ENCODE results near the gene SUSD3.
"Not testable (repeated sequence)": the region's sequence is repeated elsewhere in the genome, so short reads cannot be mapped to it uniquely, and the experiment has no call there.

Gene SUSD3
- 4.9 to 49.0 (median 8.5) reads per million in 9 experiments for total RNA-seq

DNA sequence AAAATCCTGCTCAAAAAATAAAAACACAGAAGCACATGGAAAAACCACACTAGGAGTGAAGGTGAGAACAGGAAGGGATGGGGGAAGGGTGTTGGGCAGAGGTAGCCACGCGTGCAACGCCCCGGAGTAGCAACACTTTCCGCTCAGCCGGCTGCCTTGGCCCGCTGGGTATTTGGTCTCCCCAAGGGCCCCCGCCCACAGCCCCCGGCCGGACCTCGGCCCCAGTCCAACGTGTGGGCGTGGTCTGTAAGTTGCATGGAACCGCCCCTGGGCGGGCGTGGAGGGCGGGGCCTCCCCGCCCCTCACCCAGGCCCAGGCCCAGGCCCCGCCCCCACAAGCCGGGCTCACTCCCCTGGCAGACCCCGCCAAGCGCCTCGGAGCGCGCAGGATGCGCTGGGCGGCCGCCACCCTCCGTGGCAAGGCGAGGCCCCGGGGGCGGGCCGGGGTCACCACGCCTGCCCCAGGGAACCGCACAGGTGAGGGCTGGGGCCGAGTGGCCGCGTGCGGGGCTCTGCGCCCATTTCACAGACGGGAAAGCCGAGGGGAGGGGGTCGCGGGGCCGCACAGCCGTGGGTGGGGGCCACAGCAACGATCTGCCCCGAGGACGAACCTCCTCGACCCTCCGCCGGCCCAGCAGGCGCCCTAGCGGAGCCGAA lies at the start of gene SUSD3:
Gene SUSD3 (plus strand): TSS at position 347 of the 656 bp plus-strand sequence. CDS start 42 bp downstream, at position 389.
- peaks cover 3% of the 10 kb centered on the region for H3K36me3 Mint-ChIP-seq (ENCODE audit: insufficient read depth)
- peak within 1 kb of the TSS; percentile 90 to 97 for H3K27ac Mint-ChIP-seq
- no peaks in the 10 kb centered on the region for H3K9me3 Mint-ChIP-seq
- no peaks in the 10 kb centered on the region for H3K27me3 Mint-ChIP-seq
- ATAC-seq (replicated peaks) (peak; percentile 64), DNase-seq (peak; percentile 39 to 49 (median 47))
- peaks cover 50 to 60% of the 10 kb centered on the region in 2 donors for H3K4me1 Mint-ChIP-seq (ENCODE audit: low read depth in 2 of 2)
- H3K4me3 Mint-ChIP-seq, result peak within 1 kb of the TSS; percentile 89

DNA sequence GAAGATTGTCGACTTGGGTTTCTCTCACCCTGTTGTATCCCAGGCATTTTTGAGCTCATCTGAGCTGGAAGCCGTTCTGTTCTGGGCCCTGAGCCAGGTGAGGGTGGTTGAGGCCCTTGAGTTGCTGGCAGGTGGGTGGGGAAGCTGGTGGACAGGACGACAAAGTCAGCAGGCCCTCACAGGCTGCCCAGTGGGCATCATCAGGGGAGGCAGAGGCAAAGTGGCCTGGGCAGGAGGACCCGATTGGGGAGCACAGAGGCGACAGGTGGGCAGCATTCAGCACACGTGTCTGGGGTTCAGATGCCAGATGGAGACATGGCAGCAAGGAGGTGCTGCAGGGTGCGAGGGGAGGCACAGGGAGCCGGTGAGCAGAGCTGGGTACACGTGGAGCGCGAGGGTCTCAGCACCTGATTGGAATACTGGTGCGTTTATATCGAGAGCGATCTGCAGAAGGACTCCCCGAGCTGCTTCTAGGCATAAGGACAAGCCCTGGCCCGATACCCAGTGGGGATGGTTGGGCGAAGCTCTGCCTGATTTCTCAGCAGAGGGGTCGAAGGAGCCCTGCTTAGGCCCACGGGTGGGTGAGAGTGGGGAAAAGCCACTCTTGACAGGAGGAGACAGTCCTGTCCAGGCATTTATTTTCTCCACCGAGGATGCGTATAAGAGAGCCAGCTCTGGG lies 49.0 kb upstream of the SUSD3 start:
- ATAC-seq (replicated peaks) (no peak), DNase-seq (no peak)
- Mint-ChIP-seq H3K27me3 (no peaks in the 10 kb centered on the region), H3K36me3 (ENCODE audit: insufficient read depth) (peaks cover 91% of the 10 kb centered on the region), H3K4me1 (ENCODE audit: low read depth in 2 of 2) (peaks cover 7 to 15% of the 10 kb centered on the region in 2 donors), H3K9me3 (no peaks in the 10 kb centered on the region), H3K4me3 (no peak overlapping the region), H3K27ac (peak overlapping the region; percentile 87 to 88)

DNA sequence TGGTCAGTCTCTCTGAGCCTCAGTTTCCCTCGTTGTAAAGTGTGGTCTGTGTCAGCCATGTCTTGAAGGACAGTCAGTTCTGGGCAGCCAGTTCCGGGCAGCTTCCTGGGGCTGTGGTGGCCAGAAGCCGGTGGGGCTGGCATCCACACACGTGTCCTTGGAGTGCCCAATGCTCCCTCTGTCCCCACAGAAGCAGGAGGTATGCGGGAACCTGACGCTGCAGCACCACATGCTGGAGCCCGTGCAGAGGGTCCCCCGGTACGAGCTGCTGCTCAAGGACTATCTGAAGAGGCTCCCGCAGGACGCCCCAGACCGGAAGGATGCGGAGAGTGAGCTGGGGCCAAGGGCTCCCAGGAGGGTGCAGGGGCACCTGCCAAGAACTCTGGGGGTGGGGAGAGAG lies 48.4 kb upstream of the SUSD3 start:
- Mint-ChIP-seq H3K36me3 (ENCODE audit: insufficient read depth) (peaks cover 90% of the 10 kb centered on the region), H3K9me3 (no peaks in the 10 kb centered on the region), H3K27me3 (no peaks in the 10 kb centered on the region), H3K4me3 (no peak overlapping the region), H3K27ac (peak overlapping the region; percentile 87 to 88), H3K4me1 (ENCODE audit: low read depth in 2 of 2) (peaks cover 6 to 14% of the 10 kb centered on the region in 2 donors)
- DNase-seq, result no peak
- no peak for ATAC-seq (replicated peaks)

DNA sequence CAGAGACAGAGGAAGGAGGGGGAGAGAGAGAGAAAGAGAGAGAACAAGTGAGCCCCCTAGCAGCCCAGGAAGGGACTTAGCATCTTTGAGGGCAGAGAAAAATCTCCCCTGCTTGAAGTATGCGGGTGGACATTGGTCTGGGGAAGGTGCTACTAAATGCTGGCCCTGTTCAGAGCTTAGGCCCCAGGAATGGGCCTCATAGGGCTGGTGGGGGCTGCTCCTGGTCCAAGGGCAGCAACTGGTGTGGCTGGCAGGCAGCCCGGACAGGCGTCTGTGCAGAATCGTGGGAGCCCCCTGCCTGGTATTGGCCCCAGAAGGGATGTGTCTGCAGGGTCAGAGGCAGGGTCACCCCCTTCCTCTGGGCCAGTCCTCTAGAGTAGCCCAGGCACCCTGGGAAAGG lies 47.8 kb upstream of the SUSD3 start:
- H3K27ac Mint-ChIP-seq, result peak overlapping the region; percentile 87 to 88
- peaks cover 90% of the 10 kb centered on the region for H3K36me3 Mint-ChIP-seq (ENCODE audit: insufficient read depth)

DNA sequence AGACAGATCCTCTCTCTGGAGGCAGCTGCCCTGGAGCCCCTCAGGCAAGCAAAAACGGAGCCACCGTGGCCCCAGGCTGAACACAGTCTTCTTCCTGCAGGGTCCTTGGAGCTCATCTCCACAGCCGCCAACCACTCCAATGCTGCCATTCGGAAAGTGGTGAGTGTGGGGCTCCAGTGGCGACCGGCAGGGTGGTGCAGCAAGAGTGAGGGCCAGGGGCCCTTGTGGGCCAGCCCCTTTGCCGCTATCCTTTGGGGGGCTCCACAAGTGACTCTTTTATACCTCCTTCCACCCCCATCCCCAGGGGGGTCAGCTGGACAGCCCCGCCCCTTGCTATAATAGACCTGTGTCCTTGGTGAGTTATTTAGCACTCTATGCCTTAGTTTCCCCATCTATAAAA lies 47.4 kb upstream of the SUSD3 start:
- peaks cover 90% of the 10 kb centered on the region for H3K36me3 Mint-ChIP-seq (ENCODE audit: insufficient read depth)
- no peak for ATAC-seq (replicated peaks)
- H3K4me3 Mint-ChIP-seq, result no peak overlapping the region
- H3K27me3 Mint-ChIP-seq, result no peaks in the 10 kb centered on the region
- no peak for DNase-seq
- H3K27ac Mint-ChIP-seq, result peak overlapping the region in 1 of 2 donors; percentile 49
- peaks cover 6 to 14% of the 10 kb centered on the region in 2 donors for H3K4me1 Mint-ChIP-seq (ENCODE audit: low read depth in 2 of 2)
- no peaks in the 10 kb centered on the region for H3K9me3 Mint-ChIP-seq

More for the DNA sequence above, 47.8 kb upstream of the SUSD3 start:
- H3K9me3 Mint-ChIP-seq, result no peaks in the 10 kb centered on the region
- no peaks in the 10 kb centered on the region for H3K27me3 Mint-ChIP-seq
- no peak overlapping the region for H3K4me3 Mint-ChIP-seq
- peaks cover 6 to 14% of the 10 kb centered on the region in 2 donors for H3K4me1 Mint-ChIP-seq (ENCODE audit: low read depth in 2 of 2)
- no peak for DNase-seq
- no peak for ATAC-seq (replicated peaks)

DNA sequence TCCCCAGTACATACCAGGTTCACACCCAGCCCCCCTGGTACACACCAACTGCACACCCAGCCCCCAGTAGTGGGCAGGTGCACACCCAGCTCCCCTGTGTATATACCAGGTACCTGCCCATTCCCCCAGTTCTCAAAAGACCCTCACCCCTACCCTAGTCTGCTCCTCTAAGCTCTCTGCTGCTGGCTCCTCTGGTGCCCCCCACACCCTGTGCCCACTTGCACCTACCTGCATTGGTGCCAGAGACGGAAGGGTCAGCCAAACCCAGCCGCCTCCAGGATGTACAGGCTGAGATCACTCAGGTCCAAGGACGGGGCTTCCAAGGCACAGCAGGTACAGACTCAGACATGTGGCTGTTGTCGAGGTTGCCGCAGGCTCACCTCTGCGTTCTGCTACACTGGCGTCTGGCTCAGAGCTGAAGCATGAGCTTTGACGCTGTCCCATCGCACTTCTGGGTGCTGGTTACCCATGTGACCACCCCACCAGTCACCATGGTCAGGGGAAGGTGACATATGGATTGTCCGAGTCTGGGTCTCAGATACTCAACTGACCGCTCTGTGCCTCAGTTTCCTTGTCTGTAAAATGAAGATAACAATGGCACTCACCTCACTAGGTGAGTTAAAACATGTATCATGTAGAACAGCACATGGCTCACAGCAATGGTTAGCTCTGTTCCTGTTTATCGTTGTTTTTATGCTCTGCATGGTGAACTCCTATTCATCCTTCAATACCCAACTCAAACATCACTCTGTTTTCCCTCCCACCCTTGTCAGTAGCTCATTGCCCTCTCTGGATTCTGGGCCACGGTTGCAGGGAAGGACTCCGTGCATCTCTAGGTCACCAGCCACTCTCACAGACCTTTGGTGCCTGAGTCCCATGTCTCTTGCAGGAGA lies 45.3 kb upstream of the SUSD3 start:
- Mint-ChIP-seq H3K4me3 (no peak overlapping the region), H3K36me3 (ENCODE audit: insufficient read depth) (peaks cover 90% of the 10 kb centered on the region), H3K4me1 (ENCODE audit: low read depth in 2 of 2) (peaks cover 8 to 14% of the 10 kb centered on the region in 2 donors), H3K9me3 (no peaks in the 10 kb centered on the region), H3K27me3 (no peaks in the 10 kb centered on the region), H3K27ac (peak overlapping the region; percentile 39 to 77)
- ATAC-seq (replicated peaks), result no peak
- no peak for DNase-seq

DNA sequence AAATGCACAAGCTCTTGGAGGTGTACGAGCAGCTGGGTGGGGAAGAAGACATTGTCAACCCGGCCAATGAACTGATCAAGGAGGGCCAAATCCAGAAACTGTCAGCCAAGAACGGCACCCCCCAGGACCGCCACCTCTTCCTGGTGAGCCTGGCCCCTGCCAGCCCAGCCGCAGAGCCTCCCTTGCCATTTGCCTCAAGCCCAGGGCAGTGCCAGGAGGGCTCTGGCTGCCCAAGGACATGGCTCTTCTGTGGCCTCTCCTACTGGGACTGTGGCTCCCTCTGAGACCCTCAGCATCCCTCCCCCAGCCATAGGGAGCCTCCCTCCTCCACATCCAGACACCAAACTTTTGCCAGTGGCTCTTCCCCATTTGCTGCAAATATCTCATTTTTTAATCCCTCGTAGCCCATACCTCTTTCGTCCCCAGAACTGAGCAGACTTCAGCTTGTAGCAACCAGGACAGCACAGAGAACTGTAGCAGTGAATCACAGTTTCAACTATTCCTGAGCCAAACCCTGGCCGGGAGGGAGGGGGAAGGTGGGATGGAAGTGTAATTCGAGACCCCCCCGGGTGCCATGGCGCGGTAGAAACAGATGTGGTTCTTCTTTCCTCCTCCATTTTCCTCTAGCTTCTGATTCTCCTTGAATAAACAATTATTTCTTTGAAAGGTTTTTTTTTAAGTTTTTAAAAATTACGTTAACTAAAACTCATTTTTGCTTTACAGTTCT lies 44.5 kb upstream of the SUSD3 start:
- Mint-ChIP-seq H3K27ac (peak overlapping the region; percentile 39 to 72), H3K4me3 (no peak overlapping the region), H3K9me3 (no peaks in the 10 kb centered on the region), H3K4me1 (ENCODE audit: low read depth in 2 of 2) (peaks cover 8 to 14% of the 10 kb centered on the region in 2 donors), H3K36me3 (ENCODE audit: insufficient read depth) (peaks cover 90% of the 10 kb centered on the region), H3K27me3 (no peaks in the 10 kb centered on the region)
- no peak for ATAC-seq (replicated peaks)
- DNase-seq, result no peak

DNA sequence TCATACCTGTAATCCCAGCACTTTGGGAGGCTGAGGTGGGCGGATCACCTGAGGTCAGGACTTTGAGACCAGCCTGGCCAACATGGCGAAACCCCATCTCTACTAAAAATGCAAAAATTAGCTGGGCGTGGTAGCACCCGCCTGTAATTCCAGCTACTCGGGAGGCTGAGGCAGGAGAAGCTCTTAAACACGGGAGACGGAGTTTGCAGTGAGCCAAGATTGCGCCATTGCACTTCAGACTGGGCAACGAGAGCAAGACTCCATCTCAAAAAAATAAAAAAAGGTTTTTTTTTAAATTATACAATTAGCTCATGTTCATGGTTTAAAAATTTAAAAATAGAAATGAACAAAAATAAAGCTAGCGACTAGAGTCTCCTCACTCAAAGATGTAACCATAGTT lies 43.3 kb upstream of the SUSD3 start:
- not testable (repeated sequence) for H3K9me3 Mint-ChIP-seq; H3K27me3 Mint-ChIP-seq; DNase-seq; ATAC-seq (replicated peaks); H3K4me3 Mint-ChIP-seq
- Mint-ChIP-seq H3K27ac (peak overlapping the region in 1 of 2 donors; percentile 49), H3K36me3 (ENCODE audit: insufficient read depth) (peaks cover 90% of the 10 kb centered on the region), H3K4me1 (ENCODE audit: low read depth in 2 of 2) (peaks cover 11 to 15% of the 10 kb centered on the region in 2 donors)

DNA sequence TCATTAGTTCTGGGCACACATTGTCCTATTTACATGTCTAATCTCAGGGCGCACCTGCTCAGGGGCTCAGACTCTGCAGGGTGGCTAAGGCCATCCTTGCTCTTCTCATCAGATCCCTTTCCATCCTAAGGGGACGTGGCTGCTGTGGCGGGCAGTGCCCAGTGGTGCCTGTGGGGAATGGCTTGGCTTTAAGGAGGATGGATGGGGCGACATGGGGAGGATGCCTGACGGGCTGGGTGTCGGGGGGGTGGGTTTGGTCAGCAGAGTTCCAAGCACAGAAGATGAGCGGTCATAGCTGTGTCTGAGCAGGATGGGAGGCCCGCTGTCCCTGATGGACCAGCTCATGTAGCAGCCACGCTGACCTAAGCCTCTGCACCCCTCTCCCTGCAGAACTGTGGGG lies 40.9 kb upstream of the SUSD3 start:
- peak overlapping the region in 1 of 2 donors; percentile 87 for H3K27ac Mint-ChIP-seq
- H3K36me3 Mint-ChIP-seq (ENCODE audit: insufficient read depth), result peaks cover 97% of the 10 kb centered on the region
- H3K4me1 Mint-ChIP-seq (ENCODE audit: low read depth in 2 of 2), result peaks cover 10 to 14% of the 10 kb centered on the region in 2 donors
- DNase-seq (no peak), ATAC-seq (replicated peaks) (no peak)
- no peaks in the 10 kb centered on the region for H3K9me3 Mint-ChIP-seq
- no peak overlapping the region for H3K4me3 Mint-ChIP-seq
- no peaks in the 10 kb centered on the region for H3K27me3 Mint-ChIP-seq

DNA sequence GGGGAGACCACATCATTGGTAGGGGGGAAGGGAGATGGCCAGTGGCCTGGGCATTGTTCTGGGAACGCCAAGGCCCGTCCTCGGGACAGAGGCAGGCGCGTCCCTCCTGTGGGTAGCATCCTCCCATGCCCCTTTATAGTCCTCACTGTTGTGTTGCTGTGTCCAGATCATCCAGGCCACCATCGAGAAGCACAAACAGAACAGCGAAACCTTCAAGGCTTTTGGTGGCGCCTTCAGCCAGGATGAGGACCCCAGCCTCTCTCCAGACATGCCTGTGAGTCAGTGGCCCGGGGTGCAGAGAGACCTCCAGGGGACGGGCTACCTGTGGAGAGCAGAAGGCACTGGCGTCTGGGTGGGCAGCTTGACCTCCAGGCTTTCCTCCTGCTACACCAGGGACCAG lies 38.4 kb upstream of the SUSD3 start:
- Mint-ChIP-seq H3K9me3 (no peaks in the 10 kb centered on the region), H3K27me3 (no peaks in the 10 kb centered on the region), H3K36me3 (ENCODE audit: insufficient read depth) (peaks cover 93% of the 10 kb centered on the region), H3K27ac (no peak overlapping the region), H3K4me1 (ENCODE audit: low read depth in 2 of 2) (peaks cover 22 to 27% of the 10 kb centered on the region in 2 donors), H3K4me3 (no peak overlapping the region)
- no peak for ATAC-seq (replicated peaks)
- DNase-seq, result no peak

DNA sequence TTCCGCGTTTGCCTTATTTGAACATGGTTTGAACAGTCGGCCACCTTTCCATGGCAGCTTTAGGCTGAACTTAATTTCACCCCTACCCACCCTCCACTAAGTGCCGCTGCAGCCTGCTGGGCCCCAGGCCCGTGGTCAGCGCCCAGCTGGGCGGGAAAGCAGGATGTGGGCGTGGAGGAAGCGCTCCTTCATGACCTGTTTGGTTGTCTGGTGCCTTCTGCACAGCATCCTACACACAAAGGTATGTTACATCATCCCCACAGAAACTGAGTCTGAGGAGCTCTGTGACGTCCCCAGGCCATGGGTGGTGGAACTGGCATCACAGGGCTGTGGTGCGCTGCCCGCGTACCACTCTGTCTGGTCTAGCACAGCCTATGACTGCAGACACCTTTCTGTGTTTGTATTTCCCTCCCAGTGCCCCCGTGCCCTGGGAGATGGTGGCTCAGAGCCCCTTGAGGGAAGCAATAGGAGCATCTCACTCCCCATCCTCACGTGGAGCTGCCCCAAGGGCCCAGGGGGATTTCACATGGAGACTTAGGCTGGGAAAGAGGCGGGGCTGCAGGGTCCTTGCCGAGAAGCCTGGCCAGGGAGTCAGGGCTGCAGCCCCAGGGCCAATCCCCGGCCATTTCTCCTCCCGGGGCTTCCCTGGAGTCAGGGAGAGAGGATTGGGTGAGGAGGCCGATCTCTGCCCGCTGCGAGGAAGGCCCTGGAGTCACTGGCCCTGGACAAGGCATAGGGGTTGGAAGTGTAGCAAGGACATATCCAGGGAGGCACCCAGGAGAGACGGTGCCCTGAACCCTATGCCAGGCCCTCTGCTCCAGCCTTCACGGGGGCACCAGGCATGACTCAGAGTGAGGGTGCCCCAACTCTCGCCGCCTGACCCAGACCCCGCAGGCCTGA lies 37.5 kb upstream of the SUSD3 start:
- Mint-ChIP-seq H3K9me3 (no peaks in the 10 kb centered on the region), H3K27ac (peak overlapping the region; percentile 46 to 95), H3K27me3 (no peaks in the 10 kb centered on the region), H3K4me1 (ENCODE audit: low read depth in 2 of 2) (peaks cover 27 to 31% of the 10 kb centered on the region in 2 donors), H3K36me3 (ENCODE audit: insufficient read depth) (peaks cover 86% of the 10 kb centered on the region), H3K4me3 (no peak overlapping the region)
- ATAC-seq (replicated peaks), result peak; percentile 80
- DNase-seq, result peak in 2 of 3 experiments; percentile 15 to 16

DNA sequence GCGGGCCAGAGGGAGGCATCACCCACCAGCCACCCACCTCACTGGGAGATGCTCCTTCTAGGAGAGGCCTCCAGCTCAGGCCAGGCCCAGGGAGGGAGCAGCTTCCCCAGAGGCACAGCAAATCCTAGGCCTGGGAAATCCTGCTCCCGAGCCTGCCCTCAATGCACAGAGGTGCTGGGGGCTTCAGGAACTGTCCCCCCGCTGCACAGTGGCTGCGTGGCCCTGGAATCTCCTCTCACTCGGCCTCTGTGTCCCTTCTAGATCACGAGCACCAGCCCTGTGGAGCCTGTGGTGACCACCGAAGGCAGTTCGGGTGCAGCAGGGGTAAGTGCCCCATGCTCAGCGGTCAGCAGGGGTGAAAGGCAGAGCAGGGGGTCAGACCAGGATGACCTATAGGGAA lies 36.4 kb upstream of the SUSD3 start:
- H3K9me3 Mint-ChIP-seq, result no peaks in the 10 kb centered on the region
- DNase-seq (no peak), ATAC-seq (replicated peaks) (no peak)
- H3K4me3 Mint-ChIP-seq, result no peak overlapping the region
- H3K36me3 Mint-ChIP-seq (ENCODE audit: insufficient read depth), result peaks cover 80% of the 10 kb centered on the region
- no peaks in the 10 kb centered on the region for H3K27me3 Mint-ChIP-seq
- H3K4me1 Mint-ChIP-seq (ENCODE audit: low read depth in 2 of 2), result peaks cover 32 to 37% of the 10 kb centered on the region in 2 donors
- H3K27ac Mint-ChIP-seq, result peak overlapping the region; percentile 46 to 95
